HCT116 (cell line): ENCODE data around the gene PRKN. TPM values are rescaled to one million over a fixed set of nuclear protein-coding genes. Genes with fewer than 3 reads are reported as not detected.

Source experiments
- ATAC-seq: fragments of 200-7000 bp; cut with Tn5 transposase; 2 replicates; pipeline ENCODE4 v1.9.1; 2020; ENCODE audit warnings: mild to moderate bottlenecking, moderate library complexity
- BruUV-seq: library from RNA; stranded (reverse); fragments of 400-500 nt; replicated peaks from 2 replicates; lab custom pipeline; 2021; lab: Mats Ljungman, UMichigan
- CTCF ChIA-PET: fragments of 300-600 bp; sonication (Branson Sonifier 250); formaldehyde crosslinking; loops from one replicate; lab custom pipeline; 2021; ENCODE audit warnings: antibody characterized with exemption; lab: Charles Lee
- POLR2A ChIA-PET: fragments of 300-600, 350-600 bp; sonication (Branson Sonifier 250); formaldehyde crosslinking; loops from one replicate; lab custom pipeline; 2021; ENCODE audit warnings: antibody characterized with exemption; lab: Charles Lee
- RAD21 ChIA-PET, 2 experiments: fragments of 300-600 bp; sonication (Branson Sonifier 250); formaldehyde crosslinking; loops; one replicate each; lab custom pipeline; 2023; ENCODE audit warnings: low total read pairs in 2 of 2; ENCODE audit not compliant: uncharacterized antibody in 2 of 2, unreplicated experiment in 2 of 2, low non-redundant PET in 1 of 2; lab: Charles Lee
- DNase-seq: peaks from one replicate; pipeline ENCODE4 v3.0.0-alpha.2; 2010; ENCODE audit warnings: low read depth, low spot score
- H2AFZ ChIP-seq: fragments of 200-600 bp; shearing (Covaris generic), sonication (generic); 2 replicates; pipeline ENCODE4 v1.6.1; 2017; ENCODE audit warnings: low read depth, mixed run types, mixed read lengths, antibody characterized with exemption, low read length; ENCODE audit not compliant: poor library complexity, severe bottlenecking
- H3K27ac ChIP-seq: 2 replicates; pipeline ENCODE4 v1.5.1; 2012; ENCODE audit warnings: low read depth, low read length
- H3K27me3 ChIP-seq: fragments of 200-600 bp; sonication (generic); 2 replicates; pipeline ENCODE4 v1.6.1; 2016; ENCODE audit warnings: mixed run types, low read length, mixed read lengths; ENCODE audit not compliant: insufficient read depth
- H3K36me3 ChIP-seq, 2 experiments: fragments of 200-500 bp in 1 of 2; fragments of 200-600 bp in 1 of 2; sonication (Bioruptor generic) in 1 of 2; sonication (generic) in 1 of 2; 2 replicates each; pipeline versions ENCODE4 v1.5.1 to v1.6.1; 2014 to 2016; ENCODE audit warnings: low read length in 2 of 2, inconsistent platforms in 1 of 2, mixed read lengths in 1 of 2, mixed run types in 1 of 2; ENCODE audit not compliant: insufficient read depth in 2 of 2, control insufficient read depth in 1 of 2
- H3K4me1 ChIP-seq, 2 experiments: fragments of 200-600 bp in 1 of 2; sonication (generic) in 1 of 2; 2 replicates each; pipeline versions ENCODE4 v1.5.1 to v1.6.1; 2012 to 2017; ENCODE audit warnings: low read length in 2 of 2, inconsistent platforms in 1 of 2, mild to moderate bottlenecking in 1 of 2, mixed read lengths in 1 of 2, mixed run types in 1 of 2, moderate library complexity in 1 of 2; ENCODE audit not compliant: insufficient read depth in 2 of 2, control insufficient read depth in 1 of 2
- H3K4me2 ChIP-seq: fragments of 200-600 bp; sonication (generic); 2 replicates; pipeline ENCODE4 v1.6.1; 2017; ENCODE audit warnings: mixed run types, low read length, mixed read lengths
- H3K4me3 ChIP-seq, 2 experiments: fragments of 200-600 bp in 1 of 2; sonication (generic) in 1 of 2; replicated peaks in 1 of 2; 2 replicates each; pipeline ENCODE4 v1.5.1; 2011 to 2016; ENCODE audit warnings: low read length in 2 of 2, control low read depth in 1 of 2, low read depth in 1 of 2, mild to moderate bottlenecking in 1 of 2, mixed read lengths in 1 of 2, mixed run types in 1 of 2
- H3K79me2 ChIP-seq: fragments of 200-600 bp; sonication (generic); 2 replicates; pipeline ENCODE4 v1.6.1; 2017; ENCODE audit warnings: mild to moderate bottlenecking, mixed run types, low read length, moderate library complexity, mixed read lengths; ENCODE audit not compliant: insufficient read depth
- H3K9ac ChIP-seq: fragments of 200-600 bp; sonication (generic); 2 replicates; pipeline ENCODE4 v1.6.1; 2016; ENCODE audit warnings: low read length, mixed read lengths
- H3K9me2 ChIP-seq: fragments of 200-600 bp; sonication (generic), shearing (Covaris generic); 2 replicates; pipeline ENCODE4 v1.6.1; 2017; ENCODE audit warnings: mixed run types, mild to moderate bottlenecking, moderate library complexity; ENCODE audit not compliant: insufficient read depth
- H3K9me3 ChIP-seq, 2 experiments: fragments of 200-500 bp in 1 of 2; fragments of 200-600 bp in 1 of 2; sonication (Bioruptor generic) in 1 of 2; sonication (generic) in 1 of 2; 2 replicates each; pipeline ENCODE4 v1.6.1; 2014 to 2017; ENCODE audit warnings: low read length in 2 of 2, mixed read lengths in 2 of 2, inconsistent platforms in 1 of 2, low read depth in 1 of 2, mild to moderate bottlenecking in 1 of 2, mixed run types in 1 of 2, moderate library complexity in 1 of 2; ENCODE audit not compliant: control insufficient read depth in 1 of 2, insufficient read depth in 1 of 2
- H4K20me1 ChIP-seq: fragments of 200-600 bp; sonication (generic), shearing (Covaris generic); 2 replicates; pipeline ENCODE4 v1.6.1; 2017; ENCODE audit warnings: mixed run types, mild to moderate bottlenecking, moderate library complexity; ENCODE audit not compliant: insufficient read depth
- CBX3 ChIP-seq: IDR thresholded peaks from 2 replicates; pipeline ENCODE4 v1.6.1; 2012; ENCODE audit warnings: low read depth
- CEBPB ChIP-seq: IDR thresholded peaks from 2 replicates; pipeline ENCODE4 v1.6.1; 2012; ENCODE audit warnings: low read depth
- EGR1 ChIP-seq: IDR thresholded peaks from 2 replicates; pipeline ENCODE4 v1.6.1; 2012; ENCODE audit warnings: low read depth
- EZH2 ChIP-seq: fragments of 200-600 bp; sonication (generic); IDR thresholded peaks from 2 replicates; pipeline ENCODE4 v1.6.1; 2017; ENCODE audit warnings: antibody characterized with exemption, mixed run types
- EZH2phosphoT487 ChIP-seq: fragments of 200-600 bp; IDR thresholded peaks from 2 replicates; pipeline ENCODE4 v1.6.1; 2018; ENCODE audit warnings: antibody characterized with exemption, borderline replicate concordance
- JUND ChIP-seq: IDR thresholded peaks from 2 replicates; pipeline ENCODE4 v1.6.1; 2012
- POLR2A ChIP-seq: IDR thresholded peaks from 2 replicates; pipeline ENCODE4 v1.7.0; 2011; ENCODE audit warnings: borderline replicate concordance; ENCODE audit not compliant: insufficient read depth, insufficient read length; ENCODE audit errors: extremely low read depth
- SIN3A ChIP-seq: IDR thresholded peaks from 2 replicates; pipeline ENCODE4 v1.6.1; 2012; ENCODE audit warnings: low read depth
- YY1 ChIP-seq: IDR thresholded peaks from 2 replicates; pipeline ENCODE4 v1.6.1; 2011; ENCODE audit warnings: low read length, low read depth, moderate library complexity, mild to moderate bottlenecking; ENCODE audit not compliant: insufficient replicate concordance; ENCODE audit errors: extremely low read depth
- ZNF274 ChIP-seq: fragments of 200-500 bp; sonication (Bioruptor generic); IDR thresholded peaks from 2 replicates; pipeline ENCODE4 v1.6.1; 2014; ENCODE audit warnings: mild to moderate bottlenecking, low read depth, low read length, inconsistent platforms
- intact Hi-C: fragments of 100-400 bp; cut with micrococcal nuclease; formaldehyde crosslinking; loops from 2 replicates; pipeline ENCODE4 v1.10.0; 2022
- total RNA-seq: library from RNA; stranded (reverse); gene quantifications from one replicate; pipeline ENCODE4 v1.2.1, GENCODE V29; 2021; ENCODE audit not compliant: unreplicated experiment
- TF ChIP-seq, protein P1 (sequence below): IDR thresholded peaks from 2 replicates; pipeline ENCODE4 v1.6.1; 2011; ENCODE audit warnings: mild to moderate bottlenecking, low read length, moderate library complexity; ENCODE audit not compliant: insufficient replicate concordance; ENCODE audit errors: extremely low read depth
- TF ChIP-seq, protein P2 (sequence below): IDR thresholded peaks from 2 replicates; pipeline ENCODE4 v1.6.1; 2012
- TF ChIP-seq, protein P3 (sequence below), 3 experiments: fragments of 200-600 bp in 1 of 3; sonication (generic) in 1 of 3; IDR thresholded peaks in 2 of 3; conservative IDR thresholded peaks in 1 of 3; 2 replicates each; pipeline ENCODE4 v1.5.1; 2012 to 2017; ENCODE audit warnings: low read depth in 2 of 3, low read length in 2 of 3, antibody characterized with exemption in 1 of 3, borderline replicate concordance in 1 of 3, control low read depth in 1 of 3, mild to moderate bottlenecking in 1 of 3, mixed read lengths in 1 of 3, mixed run types in 1 of 3, moderate library complexity in 1 of 3; ENCODE audit not compliant: insufficient read depth in 1 of 3
- TF ChIP-seq, protein P4 (sequence below): IDR thresholded peaks from 2 replicates; pipeline ENCODE4 v1.6.1; 2012

Gene PRKN
- total RNA-seq, 1 experiment from 2014 or later, result 2.6 TPM

DNA sequence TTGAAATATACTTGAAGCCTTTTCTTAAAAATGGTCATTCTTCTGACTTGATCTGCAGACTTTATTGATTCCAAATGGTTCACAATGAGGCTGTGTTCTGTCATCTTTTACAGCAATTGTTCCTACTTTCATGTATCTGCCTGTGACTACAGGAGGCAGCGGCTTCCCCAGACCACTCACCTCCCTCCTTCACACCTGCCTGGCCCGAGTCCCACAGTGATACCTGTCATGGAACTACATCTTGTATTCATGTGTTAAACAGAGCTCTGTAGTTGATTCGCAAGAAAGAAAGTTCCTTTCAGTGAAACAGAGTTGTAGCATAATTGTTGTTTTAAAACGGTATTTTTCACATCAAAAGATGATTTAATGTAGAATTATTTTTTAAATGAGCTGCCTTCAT is 780.2 kb downstream of the PRKN start:
- intact Hi-C loops, result no loop called here
- TF ChIP-seq CBX3 (no peak), CEBPB (no peak), SIN3A (no peak), EZH2 (no peak)
- TF ChIP-seq, all 23 proteins: peak for 0
- Histone ChIP-seq H3K27me3 (no peaks in the 10 kb centered on the region), H3K9ac (no peak overlapping the region), H2AFZ (no peak overlapping the region), H3K4me2 (no peak overlapping the region), H3K79me2 (no peaks in the 10 kb centered on the region), H3K9me3 (no peaks in the 10 kb centered on the region), H3K4me1 (no peaks in the 10 kb centered on the region), H3K27ac (no peak overlapping the region), H4K20me1 (no peaks in the 10 kb centered on the region), H3K9me2 (no peaks in the 10 kb centered on the region), H3K36me3 (no peaks in the 10 kb centered on the region), H3K4me3 (no peak overlapping the region)
- RAD21 ChIA-PET, result no interaction called here
- POLR2A ChIA-PET, result no interaction called here
- CTCF ChIA-PET, result no interaction called here
- BruUV-seq, result no TSS peak
- DNase-seq, result no peak
- no peak for ATAC-seq

GRCh38 chr6:161946461-161946860 is 781.1 kb downstream of the PRKN start:
- Histone ChIP-seq H3K36me3 (no peaks in the 10 kb centered on the region), H3K4me2 (no peak overlapping the region), H3K9ac (no peak overlapping the region), H3K79me2 (no peaks in the 10 kb centered on the region), H3K27me3 (no peaks in the 10 kb centered on the region), H2AFZ (no peak overlapping the region), H3K9me2 (no peaks in the 10 kb centered on the region), H3K27ac (no peak overlapping the region), H4K20me1 (no peaks in the 10 kb centered on the region), H3K4me1 (no peaks in the 10 kb centered on the region), H3K9me3 (no peaks in the 10 kb centered on the region), H3K4me3 (no peak overlapping the region)
- DNase-seq, result no peak
- ChIA-PET RAD21 (no interaction called here), POLR2A (interaction anchor here (0.7 kb wide), 1 partner anchor 43 kb away, joined by 3 read pairs; no protein-coding TSS in a partner anchor), CTCF (no interaction called here)
- ATAC-seq, result no peak
- intact Hi-C loops, result no loop called here
- BruUV-seq, result no TSS peak
- TF ChIP-seq EZH2phosphoT487 (no peak), YY1 (no peak), EZH2 (no peak), POLR2A (no peak), EGR1 (no peak), JUND (no peak), ZNF274 (no peak), CBX3 (no peak)
- TF ChIP-seq, protein P1, sequence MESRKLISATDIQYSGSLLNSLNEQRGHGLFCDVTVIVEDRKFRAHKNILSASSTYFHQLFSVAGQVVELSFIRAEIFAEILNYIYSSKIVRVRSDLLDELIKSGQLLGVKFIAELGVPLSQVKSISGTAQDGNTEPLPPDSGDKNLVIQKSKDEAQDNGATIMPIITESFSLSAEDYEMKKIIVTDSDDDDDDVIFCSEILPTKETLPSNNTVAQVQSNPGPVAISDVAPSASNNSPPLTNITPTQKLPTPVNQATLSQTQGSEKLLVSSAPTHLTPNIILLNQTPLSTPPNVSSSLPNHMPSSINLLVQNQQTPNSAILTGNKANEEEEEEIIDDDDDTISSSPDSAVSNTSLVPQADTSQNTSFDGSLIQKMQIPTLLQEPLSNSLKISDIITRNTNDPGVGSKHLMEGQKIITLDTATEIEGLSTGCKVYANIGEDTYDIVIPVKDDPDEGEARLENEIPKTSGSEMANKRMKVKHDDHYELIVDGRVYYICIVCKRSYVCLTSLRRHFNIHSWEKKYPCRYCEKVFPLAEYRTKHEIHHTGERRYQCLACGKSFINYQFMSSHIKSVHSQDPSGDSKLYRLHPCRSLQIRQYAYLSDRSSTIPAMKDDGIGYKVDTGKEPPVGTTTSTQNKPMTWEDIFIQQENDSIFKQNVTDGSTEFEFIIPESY, result no peak
- TF ChIP-seq, protein P2, sequence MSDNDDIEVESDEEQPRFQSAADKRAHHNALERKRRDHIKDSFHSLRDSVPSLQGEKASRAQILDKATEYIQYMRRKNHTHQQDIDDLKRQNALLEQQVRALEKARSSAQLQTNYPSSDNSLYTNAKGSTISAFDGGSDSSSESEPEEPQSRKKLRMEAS, result no peak
- TF ChIP-seq, protein P3, sequence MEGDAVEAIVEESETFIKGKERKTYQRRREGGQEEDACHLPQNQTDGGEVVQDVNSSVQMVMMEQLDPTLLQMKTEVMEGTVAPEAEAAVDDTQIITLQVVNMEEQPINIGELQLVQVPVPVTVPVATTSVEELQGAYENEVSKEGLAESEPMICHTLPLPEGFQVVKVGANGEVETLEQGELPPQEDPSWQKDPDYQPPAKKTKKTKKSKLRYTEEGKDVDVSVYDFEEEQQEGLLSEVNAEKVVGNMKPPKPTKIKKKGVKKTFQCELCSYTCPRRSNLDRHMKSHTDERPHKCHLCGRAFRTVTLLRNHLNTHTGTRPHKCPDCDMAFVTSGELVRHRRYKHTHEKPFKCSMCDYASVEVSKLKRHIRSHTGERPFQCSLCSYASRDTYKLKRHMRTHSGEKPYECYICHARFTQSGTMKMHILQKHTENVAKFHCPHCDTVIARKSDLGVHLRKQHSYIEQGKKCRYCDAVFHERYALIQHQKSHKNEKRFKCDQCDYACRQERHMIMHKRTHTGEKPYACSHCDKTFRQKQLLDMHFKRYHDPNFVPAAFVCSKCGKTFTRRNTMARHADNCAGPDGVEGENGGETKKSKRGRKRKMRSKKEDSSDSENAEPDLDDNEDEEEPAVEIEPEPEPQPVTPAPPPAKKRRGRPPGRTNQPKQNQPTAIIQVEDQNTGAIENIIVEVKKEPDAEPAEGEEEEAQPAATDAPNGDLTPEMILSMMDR (IDR thresholded peaks at IDR 0.05 in 2 of 3, conservative IDR thresholded peaks at IDR 0.05 in 1 of 3; ENCODE audit: borderline replicate concordance in 1 of 3, insufficient read depth in 1 of 3, low read depth in 2 of 3, low read length in 2 of 3), result no peak
- TF ChIP-seq, protein P4, sequence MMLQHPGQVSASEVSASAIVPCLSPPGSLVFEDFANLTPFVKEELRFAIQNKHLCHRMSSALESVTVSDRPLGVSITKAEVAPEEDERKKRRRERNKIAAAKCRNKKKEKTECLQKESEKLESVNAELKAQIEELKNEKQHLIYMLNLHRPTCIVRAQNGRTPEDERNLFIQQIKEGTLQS, result no peak
